ENCODE measurements around the gene VEGFC. TPM values are rescaled to one million over a fixed set of nuclear protein-coding genes. Genes with fewer than 3 reads are reported as not detected.

The VEGFC gene
- polyA plus RNA-seq, 1 donor (not counting 4 experiments of a cell fraction or from before 2014, with no cell fraction given): 19.4 TPM

GRCh38 chr4:176840166-176840565, 47.4 kb upstream of the VEGFC start:
- H3K4me2 ChIP-seq (ENCODE audit: control insufficient read depth, extremely low read depth, insufficient read depth, low read depth, low read length): no peak overlapping the region
- H3K27ac ChIP-seq (ENCODE audit: control insufficient read depth, insufficient read depth, low read length): no peak overlapping the region
- dilution Hi-C loops (cut with MboI; ENCODE audit: extremely low pct_ligation_motif_present, low sequenced_read_pairs): no loop called here

GRCh38 chr4:176839656-176840055, 46.9 kb upstream of the VEGFC start:
- H2AFZ ChIP-seq (ENCODE audit: control insufficient read depth, low read length): no peak overlapping the region
- TF ChIP-seq EZH2 (IDR thresholded peaks at IDR 0.05; ENCODE audit: low read length): no peak
- TF ChIP-seq CTCF (optimal IDR thresholded peaks at IDR 0.05 in 1 of 3, IDR thresholded peaks at IDR 0.05 in 1 of 3, conservative IDR thresholded peaks at IDR 0.05 in 1 of 3; ENCODE audit: extremely low read depth in 1 of 3, insufficient read depth in 2 of 3, low read length in 3 of 3): no peak
- peaks cover 0 to 2% of the 10 kb centered on the region in 2 experiments for H3K36me3 ChIP-seq (ENCODE audit: control insufficient read depth in 2 of 2, extremely low read depth in 1 of 2, insufficient read depth in 2 of 2, low read length in 2 of 2)
- dilution Hi-C loops (cut with MboI; ENCODE audit: extremely low pct_ligation_motif_present, low sequenced_read_pairs): no loop called here
- H3K9me3 ChIP-seq (ENCODE audit: control insufficient read depth, low read depth, low read length): peaks cover 2% of the 10 kb centered on the region
- H3K4me1 ChIP-seq (ENCODE audit: control insufficient read depth, extremely low read depth, insufficient read depth, low read length): peaks cover 32% of the 10 kb centered on the region
- H3K79me2 ChIP-seq (ENCODE audit: control insufficient read depth, insufficient read depth, low read length): no peaks in the 10 kb centered on the region
- H3K4me3 ChIP-seq (ENCODE audit: control insufficient read depth in 2 of 3, extremely low read depth in 1 of 3, insufficient read depth in 2 of 3, low read depth in 1 of 3, low read length in 3 of 3): no peak overlapping the region
- FAIRE-seq: no peak
- H3K4me2 ChIP-seq (ENCODE audit: control insufficient read depth, extremely low read depth, insufficient read depth, low read depth, low read length): no peak overlapping the region
- H3K27me3 ChIP-seq (ENCODE audit: control insufficient read depth, extremely low read depth, insufficient read depth, low read length): no peaks in the 10 kb centered on the region
- no peak overlapping the region for H3K9ac ChIP-seq (ENCODE audit: control insufficient read depth, extremely low read depth, insufficient read depth, low read length)
- H3K9me1 ChIP-seq (ENCODE audit: control insufficient read depth, extremely low read depth, insufficient read depth, low read length): no peaks in the 10 kb centered on the region
- no peaks in the 10 kb centered on the region for H4K20me1 ChIP-seq (ENCODE audit: control insufficient read depth, extremely low read depth, insufficient read depth, low read length)
- H3K27ac ChIP-seq (ENCODE audit: control insufficient read depth, insufficient read depth, low read length): peak overlapping the region; percentile 72
- DNase-seq (ENCODE audit: low read depth, low spot score): no peak

More at GRCh38 chr4:176840166-176840565, 47.4 kb upstream of the VEGFC start:
- FAIRE-seq (peak; percentile 32), DNase-seq (ENCODE audit: low read depth, low spot score) (no peak)
- H3K4me1 ChIP-seq (ENCODE audit: control insufficient read depth, extremely low read depth, insufficient read depth, low read length): peaks cover 34% of the 10 kb centered on the region
- no peak overlapping the region for H2AFZ ChIP-seq (ENCODE audit: control insufficient read depth, low read length)
- H3K4me3 ChIP-seq (ENCODE audit: control insufficient read depth in 2 of 3, extremely low read depth in 1 of 3, insufficient read depth in 2 of 3, low read depth in 1 of 3, low read length in 3 of 3): no peak overlapping the region
- H3K79me2 ChIP-seq (ENCODE audit: control insufficient read depth, insufficient read depth, low read length): no peaks in the 10 kb centered on the region
- no peak overlapping the region for H3K9ac ChIP-seq (ENCODE audit: control insufficient read depth, extremely low read depth, insufficient read depth, low read length)
- TF ChIP-seq EZH2 (IDR thresholded peaks at IDR 0.05; ENCODE audit: low read length) (no peak), CTCF (optimal IDR thresholded peaks at IDR 0.05 in 1 of 3, IDR thresholded peaks at IDR 0.05 in 1 of 3, conservative IDR thresholded peaks at IDR 0.05 in 1 of 3; ENCODE audit: extremely low read depth in 1 of 3, insufficient read depth in 2 of 3, low read length in 3 of 3) (no peak)
- H3K9me3 ChIP-seq (ENCODE audit: control insufficient read depth, low read depth, low read length): peaks cover 4% of the 10 kb centered on the region
- H4K20me1 ChIP-seq (ENCODE audit: control insufficient read depth, extremely low read depth, insufficient read depth, low read length): no peaks in the 10 kb centered on the region
- H3K36me3 ChIP-seq (ENCODE audit: control insufficient read depth in 2 of 2, extremely low read depth in 1 of 2, insufficient read depth in 2 of 2, low read length in 2 of 2): peaks cover 0 to 3% of the 10 kb centered on the region in 2 experiments
- no peaks in the 10 kb centered on the region for H3K27me3 ChIP-seq (ENCODE audit: control insufficient read depth, extremely low read depth, insufficient read depth, low read length)
- no peaks in the 10 kb centered on the region for H3K9me1 ChIP-seq (ENCODE audit: control insufficient read depth, extremely low read depth, insufficient read depth, low read length)

Data from keratinocyte (primary cell).